ENCODE results near the gene DEPP1. TPM values are rescaled to one million over a fixed set of nuclear protein-coding genes. Genes with fewer than 3 reads are reported as not detected.

The DEPP1 gene
- polyA plus RNA-seq, 1 donor from 2014 or later = 4.3 TPM

DNA sequence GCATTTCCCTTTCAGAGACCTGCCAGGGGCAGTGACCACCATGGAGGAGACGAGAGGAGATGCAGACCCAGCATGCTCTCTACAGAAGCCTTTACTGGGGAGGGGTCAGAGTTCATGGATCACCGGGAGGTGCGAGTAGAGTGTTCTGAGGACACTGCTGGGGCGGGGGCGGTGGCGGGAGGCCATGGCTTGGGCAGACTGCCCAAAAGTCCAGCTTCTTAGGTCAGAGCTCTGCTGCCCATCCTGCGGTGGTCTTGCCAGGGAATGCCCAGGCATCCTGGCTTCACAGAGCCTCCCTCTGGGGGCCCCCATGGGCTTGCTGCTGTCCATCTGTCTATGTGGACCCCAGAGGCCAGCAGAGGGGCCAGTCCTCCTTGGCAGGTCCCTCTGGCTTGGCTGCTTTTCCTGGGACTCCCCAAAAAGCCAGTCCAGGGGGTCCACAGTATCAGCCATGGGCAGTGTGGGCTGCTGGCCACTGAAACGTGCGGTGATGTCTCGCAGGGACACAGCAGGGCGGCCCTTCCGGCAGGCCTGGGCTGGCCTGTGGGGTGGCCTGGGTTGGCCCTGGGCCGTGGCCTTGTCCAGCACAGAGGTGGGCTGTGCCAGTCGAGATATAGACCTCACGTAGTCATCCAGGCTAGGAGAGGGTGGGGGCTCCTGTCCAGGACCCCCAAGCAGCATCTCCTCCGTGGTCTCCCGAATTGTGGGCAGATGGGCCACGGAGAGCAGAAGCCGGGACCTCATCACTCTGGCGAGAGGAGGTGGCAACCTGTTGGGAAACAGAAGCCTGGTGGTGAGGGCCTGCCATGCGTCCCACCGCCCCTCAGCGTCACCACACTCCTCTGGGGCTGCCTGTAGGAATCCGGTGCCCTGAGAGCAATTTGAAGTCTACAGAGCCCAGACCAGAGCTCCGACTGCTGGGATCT lies 1.1 kb downstream of the DEPP1 start:
- Histone ChIP-seq H3K9ac (ENCODE audit: low read length) (peak overlapping the region; percentile 65), H3K79me2 (replicated peaks; ENCODE audit: insufficient read depth, low read length) (no peaks in the 10 kb centered on the region), H3K27ac (ENCODE audit: low read length) (peak overlapping the region; percentile 79), H4K20me1 (ENCODE audit: insufficient read depth) (no peaks in the 10 kb centered on the region), H3K9me3 (ENCODE audit: low read length) (no peaks in the 10 kb centered on the region), H3K4me2 (ENCODE audit: low read length) (peak overlapping the region; percentile 77), H3K36me3 (ENCODE audit: insufficient read depth, low read length) (no peaks in the 10 kb centered on the region), H2AFZ (ENCODE audit: low read depth, low read length) (no peak overlapping the region), H3K4me3 (ENCODE audit: low read length) (peak overlapping the region; percentile 60), H3K9me2 (ENCODE audit: insufficient read depth, low read length) (no peaks in the 10 kb centered on the region), H3F3A (ENCODE audit: insufficient read depth, low read length, poor library complexity, severe bottlenecking) (no peaks in the 10 kb centered on the region), H3K27me3 (ENCODE audit: insufficient read depth, low read depth, low read length) (no peaks in the 10 kb centered on the region)
- TF ChIP-seq POLR2AphosphoS5 (IDR thresholded peaks at IDR 0.05) = no peak
- TF ChIP-seq EP300 (conservative IDR thresholded peaks at IDR 0.05; ENCODE audit: poor library complexity, severe bottlenecking) = no peak
- no peak for TF ChIP-seq SMC3 (conservative IDR thresholded peaks at IDR 0.05; ENCODE audit: poor library complexity)
- no peak for TF ChIP-seq TAF1 (IDR thresholded peaks at IDR 0.05; ENCODE audit: low read depth)
- no peak for TF ChIP-seq EZH2 (IDR thresholded peaks at IDR 0.05; ENCODE audit: borderline replicate concordance, insufficient read depth, low read length, poor library complexity, severe bottlenecking)
- TF ChIP-seq MXI1 (conservative IDR thresholded peaks at IDR 0.05; ENCODE audit: poor library complexity, severe bottlenecking) = no peak
- TF ChIP-seq, protein P1, sequence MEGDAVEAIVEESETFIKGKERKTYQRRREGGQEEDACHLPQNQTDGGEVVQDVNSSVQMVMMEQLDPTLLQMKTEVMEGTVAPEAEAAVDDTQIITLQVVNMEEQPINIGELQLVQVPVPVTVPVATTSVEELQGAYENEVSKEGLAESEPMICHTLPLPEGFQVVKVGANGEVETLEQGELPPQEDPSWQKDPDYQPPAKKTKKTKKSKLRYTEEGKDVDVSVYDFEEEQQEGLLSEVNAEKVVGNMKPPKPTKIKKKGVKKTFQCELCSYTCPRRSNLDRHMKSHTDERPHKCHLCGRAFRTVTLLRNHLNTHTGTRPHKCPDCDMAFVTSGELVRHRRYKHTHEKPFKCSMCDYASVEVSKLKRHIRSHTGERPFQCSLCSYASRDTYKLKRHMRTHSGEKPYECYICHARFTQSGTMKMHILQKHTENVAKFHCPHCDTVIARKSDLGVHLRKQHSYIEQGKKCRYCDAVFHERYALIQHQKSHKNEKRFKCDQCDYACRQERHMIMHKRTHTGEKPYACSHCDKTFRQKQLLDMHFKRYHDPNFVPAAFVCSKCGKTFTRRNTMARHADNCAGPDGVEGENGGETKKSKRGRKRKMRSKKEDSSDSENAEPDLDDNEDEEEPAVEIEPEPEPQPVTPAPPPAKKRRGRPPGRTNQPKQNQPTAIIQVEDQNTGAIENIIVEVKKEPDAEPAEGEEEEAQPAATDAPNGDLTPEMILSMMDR (IDR thresholded peaks at IDR 0.05; ENCODE audit: poor library complexity, severe bottlenecking) = no peak
- no peak for TF ChIP-seq REST (IDR thresholded peaks at IDR 0.05; ENCODE audit: borderline replicate concordance)
- TF ChIP-seq RAD21 (conservative IDR thresholded peaks at IDR 0.05) = no peak

- Histone ChIP-seq H3K36me3 (ENCODE audit: insufficient read depth, low read length) (no peaks in the 10 kb centered on the region), H3K9ac (ENCODE audit: low read length) (no peak overlapping the region), H3K27me3 (ENCODE audit: insufficient read depth, low read depth, low read length) (no peaks in the 10 kb centered on the region), H3K9me3 (ENCODE audit: low read length) (no peaks in the 10 kb centered on the region), H2AFZ (ENCODE audit: low read depth, low read length) (no peak overlapping the region), H3K9me2 (ENCODE audit: insufficient read depth, low read length) (no peaks in the 10 kb centered on the region), H4K20me1 (ENCODE audit: insufficient read depth) (no peaks in the 10 kb centered on the region), H3K27ac (ENCODE audit: low read length) (no peak overlapping the region), H3K4me3 (ENCODE audit: low read length) (no peak overlapping the region), H3K79me2 (replicated peaks; ENCODE audit: insufficient read depth, low read length) (no peaks in the 10 kb centered on the region), H3K4me2 (ENCODE audit: low read length) (no peak overlapping the region), H3F3A (ENCODE audit: insufficient read depth, low read length, poor library complexity, severe bottlenecking) (no peaks in the 10 kb centered on the region)
- TF ChIP-seq POLR2AphosphoS5 (IDR thresholded peaks at IDR 0.05) = no peak
- TF ChIP-seq, protein P1 (IDR thresholded peaks at IDR 0.05; ENCODE audit: poor library complexity, severe bottlenecking) = no peak
- TF ChIP-seq TAF1 (IDR thresholded peaks at IDR 0.05; ENCODE audit: low read depth) = no peak
- TF ChIP-seq RAD21 (conservative IDR thresholded peaks at IDR 0.05) = no peak
- TF ChIP-seq REST (IDR thresholded peaks at IDR 0.05; ENCODE audit: borderline replicate concordance) = no peak
- TF ChIP-seq EP300 (conservative IDR thresholded peaks at IDR 0.05; ENCODE audit: poor library complexity, severe bottlenecking) = no peak
- no peak for TF ChIP-seq MXI1 (conservative IDR thresholded peaks at IDR 0.05; ENCODE audit: poor library complexity, severe bottlenecking)
Observed at GRCh38 chr10:44976352-44977198, 2.0 kb downstream of the DEPP1 start.
